Fibroblast of villous mesenchyme (primary cell): ENCODE results near the gene PRPSAP2. TPM values are rescaled to one million over a fixed set of nuclear protein-coding genes. Genes with fewer than 3 reads are reported as not detected.

Source experiments
- DNase-seq: peaks from one replicate; pipeline ENCODE4 v3.0.0-alpha.2; 2010; ENCODE audit warnings: low read depth
- H3K4me3 ChIP-seq: 2 replicates; pipeline ENCODE4 v1.5.1; 2011; ENCODE audit warnings: low read depth, mild to moderate bottlenecking, low read length
- CTCF ChIP-seq: IDR thresholded peaks from 2 replicates; pipeline ENCODE4 v1.5.1; 2012; ENCODE audit warnings: low read depth, mild to moderate bottlenecking, low read length; ENCODE audit not compliant: insufficient read depth
- total RNA-seq: library from RNA; depleted of rRNA; stranded (reverse); fragments of >200 nt; gene quantifications from 2 replicates; pipeline ENCODE4 v1.2.3, GENCODE V29; 2012

Gene PRPSAP2
- total RNA-seq, 1 donor: 51.4 TPM

GRCh38 chr17:18854956-18855355 is 3.0 kb upstream of the PRPSAP2 start:
- TF ChIP-seq CTCF: no peak
- no peak overlapping the region for H3K4me3 ChIP-seq
- DNase-seq: no peak

DNA sequence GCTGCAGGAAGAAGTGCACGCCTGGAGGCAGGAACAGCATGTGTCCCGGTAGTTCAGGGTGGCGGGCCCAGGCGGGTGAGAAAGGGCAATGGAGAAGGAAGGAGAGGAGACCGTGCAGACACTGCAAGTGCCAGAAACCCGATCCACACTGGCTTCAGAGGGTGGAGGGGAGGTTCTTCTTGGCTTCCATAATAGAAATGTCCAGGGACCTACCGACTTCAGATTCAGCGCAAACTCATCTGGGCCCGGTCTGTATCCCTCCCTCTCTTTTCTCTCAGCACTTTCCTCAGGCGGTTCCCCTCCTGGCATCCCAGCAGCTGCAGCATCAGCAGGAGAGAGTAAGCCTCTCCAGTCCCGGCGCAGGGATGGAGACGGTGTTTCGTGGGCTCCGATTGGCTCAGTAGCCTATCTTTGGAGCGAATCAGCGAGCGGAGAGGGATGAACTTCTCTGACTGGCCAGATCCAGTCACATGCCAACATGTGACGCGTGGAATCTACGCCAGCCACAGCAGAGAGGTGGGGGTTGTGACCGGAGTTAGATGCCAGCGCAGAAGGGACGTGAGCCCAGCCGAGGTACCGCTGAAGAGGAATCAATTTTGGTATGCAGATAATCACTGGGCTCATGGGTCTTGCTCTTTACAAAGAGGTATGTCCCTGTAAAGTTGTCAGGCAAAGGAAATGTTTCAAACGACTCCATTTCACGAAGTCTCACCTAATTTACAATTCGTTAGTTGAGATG is 1.9 kb upstream of the PRPSAP2 start:
- peak overlapping the region; percentile 79 for H3K4me3 ChIP-seq
- no peak for TF ChIP-seq CTCF
- DNase-seq: peak; percentile 95

DNA sequence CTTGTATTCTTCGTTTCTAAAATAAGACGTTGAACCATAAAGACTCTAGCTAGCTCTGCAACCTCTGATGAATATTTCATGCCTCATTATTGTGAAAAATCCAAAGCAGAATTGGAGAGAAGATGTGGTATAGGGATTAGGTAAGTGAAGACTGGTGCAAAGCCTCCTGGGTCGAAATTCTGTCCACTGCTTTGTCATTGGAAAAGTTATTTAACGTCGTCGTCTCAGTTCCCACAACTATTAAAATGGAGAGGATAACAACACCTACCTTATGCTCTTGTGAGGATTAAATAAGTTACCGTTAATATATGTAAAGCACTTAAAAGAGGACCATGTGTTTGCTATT is 1.4 kb upstream of the PRPSAP2 start:
- no peak for TF ChIP-seq CTCF
- H3K4me3 ChIP-seq: peak overlapping the region; percentile 79
- no peak for DNase-seq

DNA sequence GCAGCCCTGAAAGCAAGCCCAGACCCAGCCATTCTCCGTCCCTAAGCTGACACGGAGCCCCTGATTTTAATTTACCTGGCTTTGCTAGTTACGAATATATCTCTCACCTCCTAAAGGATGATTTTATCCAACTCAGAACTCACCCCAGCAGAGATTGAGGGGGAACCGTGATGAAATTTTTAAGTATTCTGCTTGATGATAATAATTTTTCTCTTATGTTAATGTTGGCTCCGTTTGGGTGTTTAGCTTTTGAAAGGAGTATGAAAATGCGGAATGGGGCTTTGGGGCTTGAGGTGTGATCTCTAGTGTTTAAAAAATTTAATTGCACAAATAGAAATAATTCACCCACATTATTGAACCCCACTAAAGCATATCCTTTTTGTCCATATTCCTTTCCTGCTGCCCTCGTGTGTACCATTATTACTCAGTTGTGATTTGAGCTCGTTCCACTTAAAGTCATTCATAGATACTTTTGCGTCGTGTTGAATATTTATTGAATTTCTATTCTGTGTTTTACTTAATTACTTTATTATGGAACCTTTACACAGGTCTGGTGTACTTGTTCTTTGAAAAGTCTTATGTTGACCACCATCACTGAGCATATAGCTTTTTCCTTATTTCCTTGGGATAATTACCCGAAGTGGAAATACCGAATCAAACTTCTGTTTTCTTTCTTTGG is 775 bp downstream of the PRPSAP2 start:
- peak; percentile 21 for DNase-seq
- TF ChIP-seq CTCF: no peak
- peak overlapping the region; percentile 76 for H3K4me3 ChIP-seq

DNA sequence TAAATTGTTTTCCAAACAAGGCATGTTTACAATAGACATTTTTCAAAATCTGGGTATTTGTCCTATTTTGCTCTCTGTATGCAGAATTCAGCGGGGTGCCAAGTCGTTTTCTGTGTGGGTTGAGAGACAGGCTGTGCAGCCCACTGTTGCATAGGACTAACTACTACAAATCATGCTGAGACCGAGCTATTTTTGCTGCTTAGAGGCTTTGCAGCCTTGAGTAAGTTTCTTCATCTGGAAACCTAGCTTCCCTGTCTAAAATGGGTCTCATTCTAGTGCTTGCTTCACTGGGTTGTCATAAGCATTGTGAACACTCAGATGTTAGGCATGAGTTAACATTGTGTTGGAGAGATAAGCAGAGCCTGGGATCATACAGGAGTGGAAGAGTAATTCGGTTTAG is 1.3 kb downstream of the PRPSAP2 start:
- peak overlapping the region; percentile 76 for H3K4me3 ChIP-seq
- no peak for TF ChIP-seq CTCF
- DNase-seq: peak; percentile 49

DNA sequence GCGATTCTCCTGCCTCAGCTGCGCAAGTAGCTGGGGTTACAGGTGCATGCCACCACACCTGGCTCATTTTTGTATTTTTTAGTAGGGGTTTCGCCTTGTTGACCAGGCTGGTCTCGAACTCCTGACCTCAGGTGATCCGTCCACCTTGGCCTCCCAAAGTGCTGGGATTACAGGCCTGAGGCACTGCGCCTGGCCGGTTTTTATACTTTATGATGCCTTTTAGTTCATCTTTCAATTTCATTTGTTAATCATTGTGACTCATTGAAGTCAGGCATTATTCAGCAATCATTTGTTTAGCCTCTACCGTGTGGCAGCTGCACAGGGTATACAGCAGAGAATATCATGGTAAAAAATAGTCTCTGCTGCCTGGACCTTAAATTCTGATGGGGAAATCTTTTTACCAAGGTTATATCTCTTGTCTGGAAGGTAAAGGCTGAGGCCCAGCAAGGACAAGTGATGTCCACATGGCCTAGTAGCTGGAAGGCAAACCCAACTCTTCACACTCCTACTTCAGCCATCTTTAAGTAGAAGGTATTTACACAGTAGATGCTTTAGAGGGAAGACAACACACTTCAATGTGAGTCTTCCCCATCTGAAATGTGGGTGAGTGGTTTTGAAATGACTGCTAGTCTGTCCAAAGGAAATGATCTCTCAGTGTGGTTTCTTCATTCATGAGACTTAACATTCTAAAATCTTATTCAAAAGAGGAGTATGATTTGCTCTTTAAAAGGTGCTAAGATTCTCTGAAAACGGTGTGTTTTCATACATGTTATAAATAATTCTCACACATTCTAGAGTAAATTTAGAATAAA is 2.4 kb downstream of the PRPSAP2 start:
- TF ChIP-seq CTCF: no peak
- DNase-seq: no peak
- no peak overlapping the region for H3K4me3 ChIP-seq
